Measurements from ENCODE around the gene WDR91.

WDR91 gene

GRCh38 chr7:135197906-135198655 is 13.2 kb downstream of the WDR91 start:
- DNase-seq (ENCODE audit: low spot score), result no peak

DNA sequence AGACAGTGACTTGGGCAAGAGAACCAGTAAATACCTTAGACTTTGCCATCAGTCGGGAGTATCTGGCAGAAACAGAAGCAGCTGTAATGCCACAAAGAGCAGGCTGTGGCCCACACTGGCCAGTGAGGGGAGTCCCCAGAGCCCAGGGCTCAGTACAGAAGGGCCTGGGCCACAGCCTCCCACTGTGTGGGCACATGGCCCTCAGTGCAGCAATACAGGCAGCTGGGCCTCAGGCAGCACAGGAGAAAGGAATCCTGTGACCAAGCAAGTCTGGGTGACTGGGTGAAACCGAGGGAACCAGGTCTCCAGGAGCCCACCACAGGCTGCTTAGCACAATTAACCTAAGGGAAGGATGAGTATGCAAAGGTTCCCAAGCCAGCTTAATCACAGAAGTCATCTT is 14.0 kb downstream of the WDR91 start:
- DNase-seq (ENCODE audit: low spot score), result no peak

- no peak for DNase-seq (ENCODE audit: low spot score)
These were observed 15.2 kb downstream of the WDR91 start for GRCh38 chr7:135195968-135196629.

- DNase-seq (ENCODE audit: low spot score), result no peak
These were observed 16.2 kb downstream of the WDR91 start for GRCh38 chr7:135195156-135195555.

- DNase-seq (ENCODE audit: low spot score), result no peak
These were observed 16.7 kb downstream of the WDR91 start for GRCh38 chr7:135194494-135195095.

DNA sequence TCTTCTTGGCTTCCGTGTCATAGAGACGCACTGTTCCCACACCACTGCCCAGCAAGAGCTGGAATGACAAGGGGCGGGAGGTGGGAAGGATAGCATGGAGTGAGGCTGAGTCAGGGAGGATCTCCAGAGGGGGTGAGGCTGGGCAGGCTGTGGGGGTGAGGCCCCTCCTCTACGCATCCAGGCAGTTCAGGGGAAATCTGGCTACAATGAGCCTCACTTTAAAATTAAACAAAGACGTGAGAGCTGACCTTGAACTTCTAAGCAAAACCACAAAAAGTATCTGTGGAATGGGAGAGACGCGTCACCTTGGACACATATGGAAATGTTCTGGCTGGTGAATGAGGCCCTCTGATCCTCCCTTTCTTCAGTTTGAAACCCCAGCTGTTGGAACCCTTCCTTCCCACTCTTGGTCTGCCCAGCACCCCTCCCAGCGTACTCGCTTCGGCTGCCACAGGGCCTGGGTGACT is 17.7 kb downstream of the WDR91 start:
- DNase-seq (ENCODE audit: low spot score), result no peak

DNA sequence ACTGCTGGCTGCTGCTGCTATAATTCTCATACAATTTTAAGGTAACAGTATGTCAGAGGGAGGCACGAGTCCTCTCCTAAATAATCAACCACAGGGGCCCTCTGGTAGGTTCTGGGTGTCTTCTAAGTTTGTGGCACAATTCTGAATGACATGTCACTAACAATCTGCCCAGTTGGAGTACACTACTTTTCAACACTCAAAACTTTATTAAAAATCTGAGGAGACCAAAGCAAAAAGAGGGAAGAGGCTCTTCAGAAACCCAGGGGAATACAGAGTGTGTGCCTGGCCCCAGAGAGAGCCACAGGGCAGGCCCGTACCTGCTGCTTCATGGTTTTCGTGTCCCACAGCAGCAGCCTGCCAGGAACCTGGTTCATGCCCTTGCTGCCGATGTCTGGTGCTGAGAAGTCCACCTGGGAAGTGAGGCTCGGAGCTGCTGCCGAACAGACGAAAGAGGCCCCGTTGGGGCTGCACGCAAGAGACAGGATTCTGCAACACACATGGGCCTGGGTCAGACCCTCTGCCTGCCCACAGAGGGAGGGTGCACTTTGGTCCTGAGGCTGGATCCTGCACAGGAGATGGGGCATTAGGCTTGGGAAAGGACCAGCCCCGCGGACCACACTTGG is 18.3 kb downstream of the WDR91 start:
- no peak for DNase-seq (ENCODE audit: low spot score)

DNA sequence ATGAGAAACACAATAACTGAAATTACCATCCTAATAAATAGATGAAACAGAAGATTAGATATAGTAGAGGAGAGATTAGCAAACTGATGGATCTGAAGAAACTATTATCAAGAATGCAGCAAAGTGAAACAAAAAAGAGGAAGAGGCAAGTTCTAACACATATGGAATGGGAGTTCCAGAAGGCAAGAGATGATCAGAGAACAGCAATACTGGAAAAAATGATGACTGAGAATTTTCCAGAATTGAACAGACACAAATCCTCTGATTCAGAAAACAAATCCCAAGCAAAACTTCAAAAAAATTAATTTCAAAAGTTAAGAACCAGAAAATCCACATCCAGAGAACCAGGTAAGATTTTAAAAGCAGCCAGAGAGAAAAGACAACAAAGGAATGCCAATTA is 20.6 kb downstream of the WDR91 start:
- no peak for DNase-seq (ENCODE audit: low spot score)

DNA sequence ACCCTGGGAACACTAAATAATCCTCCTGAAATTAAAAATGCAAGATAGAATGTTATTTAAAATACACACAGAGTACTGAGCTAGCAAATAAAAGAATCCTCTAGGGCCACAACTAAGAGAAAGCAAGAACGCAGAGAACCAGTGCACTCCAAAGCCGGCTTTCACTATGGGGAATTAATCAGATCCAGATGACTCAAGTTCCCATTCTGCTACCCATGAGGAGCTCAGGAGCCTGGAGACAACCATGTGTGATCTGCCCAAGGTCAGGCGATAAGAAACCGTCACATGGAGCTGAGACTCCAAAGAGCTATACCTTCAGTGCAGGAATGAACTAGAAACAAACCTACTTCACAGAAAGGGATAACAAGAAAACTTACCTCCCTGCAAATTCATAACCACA is 21.4 kb downstream of the WDR91 start:
- no peak for DNase-seq (ENCODE audit: low spot score)

GRCh38 chr7:135189221-135189662 is 22.1 kb downstream of the WDR91 start:
- DNase-seq (ENCODE audit: low spot score), result no peak

GRCh38 chr7:135188298-135188984 is 22.9 kb downstream of the WDR91 start:
- no peak for DNase-seq (ENCODE audit: low spot score)

GRCh38 chr7:135186841-135187253 is 24.5 kb downstream of the WDR91 start:
- no peak for DNase-seq (ENCODE audit: low spot score)

DNA sequence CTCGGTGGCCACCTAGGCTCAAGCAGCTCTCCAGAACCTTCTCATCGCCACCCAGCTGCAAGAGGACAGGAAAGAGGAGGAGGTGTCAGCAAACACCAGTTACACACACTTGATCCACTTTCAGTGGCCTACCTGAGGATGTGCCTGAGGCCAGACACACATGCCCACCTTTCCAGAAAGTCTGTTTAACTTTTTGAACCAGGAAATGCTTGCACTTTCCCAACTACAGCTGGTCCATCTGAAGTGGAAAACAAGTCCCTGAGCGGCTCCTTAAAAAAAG is 25.1 kb downstream of the WDR91 start:
- DNase-seq (ENCODE audit: low spot score), result no peak

GRCh38 chr7:135185471-135186260 is 25.7 kb downstream of the WDR91 start:
- DNase-seq (ENCODE audit: low spot score), result no peak

DNA sequence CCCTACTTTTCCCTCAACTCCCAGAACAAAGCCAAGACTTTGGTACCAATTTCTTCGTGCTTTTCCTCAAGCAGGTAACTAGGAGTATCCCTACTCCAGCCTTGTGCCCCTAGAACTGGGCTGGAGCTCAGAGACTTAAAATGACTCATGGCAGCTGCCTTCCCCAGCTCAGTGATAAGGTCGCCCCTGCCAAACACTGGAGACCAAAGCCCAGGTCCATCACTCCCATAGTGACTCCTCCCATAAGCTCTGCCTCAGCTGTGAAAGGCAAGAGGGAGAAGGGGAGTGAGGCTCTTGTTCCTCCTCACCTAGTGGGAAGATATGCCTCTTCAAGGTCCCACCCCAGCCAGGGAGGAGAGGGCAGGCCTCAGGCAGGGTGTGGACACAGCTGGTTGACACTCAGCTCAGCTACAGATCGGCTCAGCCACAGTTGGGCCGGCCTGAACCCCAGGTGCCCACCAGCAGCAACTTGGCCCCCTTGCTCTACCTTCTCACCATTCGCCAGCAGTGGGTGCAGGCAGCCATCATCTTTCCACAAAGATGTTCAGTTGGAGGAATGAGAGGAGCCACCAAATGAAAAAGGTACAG is 27.0 kb downstream of the WDR91 start:
- DNase-seq (ENCODE audit: low spot score), result no peak

GRCh38 chr7:135183478-135183877 is 27.8 kb downstream of the WDR91 start:
- DNase-seq (ENCODE audit: low spot score), result no peak

DNA sequence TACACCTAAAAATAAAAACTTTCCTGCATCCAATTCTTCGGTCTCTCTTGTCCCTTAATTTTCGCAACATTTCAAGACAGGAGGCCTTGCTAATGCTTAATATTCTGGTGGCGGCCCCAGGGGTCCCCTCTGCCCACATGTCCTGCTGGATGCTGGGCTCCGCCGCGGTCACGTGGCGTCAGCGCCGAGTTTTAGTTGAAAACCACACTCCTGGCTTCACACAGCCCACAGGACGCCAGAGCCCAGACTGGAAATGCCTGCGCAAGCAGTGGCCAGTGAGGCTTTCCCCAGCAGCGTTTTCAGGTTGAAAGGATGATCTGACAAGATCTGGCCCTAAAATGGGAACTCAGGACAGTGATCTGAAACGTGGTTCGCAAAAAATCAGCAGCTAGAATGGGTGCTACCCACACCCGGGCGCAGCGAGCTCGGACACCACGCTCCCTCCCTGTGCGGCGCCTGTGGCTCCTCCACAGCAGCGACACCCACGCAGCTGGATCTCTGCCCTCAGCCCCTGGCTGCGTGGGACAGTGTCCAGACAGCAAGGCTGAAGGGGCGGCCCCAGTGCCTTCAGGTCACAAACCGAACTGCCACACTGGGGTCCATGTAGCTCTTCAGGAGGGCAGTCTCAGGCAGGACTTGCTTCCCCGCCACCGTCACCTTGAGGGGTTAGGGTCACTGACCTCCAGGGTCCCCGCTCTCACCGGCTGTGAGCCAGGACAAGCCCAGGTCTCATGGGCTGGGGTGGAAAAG is 29.2 kb downstream of the WDR91 start:
- DNase-seq (ENCODE audit: low spot score), result no peak

- no peak for DNase-seq (ENCODE audit: low spot score)
These were observed 29.9 kb downstream of the WDR91 start for GRCh38 chr7:135181261-135181928.

GRCh38 chr7:135180122-135180521 is 31.2 kb downstream of the WDR91 start:
- DNase-seq (ENCODE audit: low spot score), result no peak

Data from HuH-7 (cell line).